ENCODE measurements around the gene LYZL1. TPM values are rescaled to one million over a fixed set of nuclear protein-coding genes. Genes with fewer than 3 reads are reported as not detected.
A peak's percentile ranks its signal among the peaks of the same experiment; 100 is the strongest.
"Not testable (repeated sequence)": the region's sequence is repeated elsewhere in the genome, so short reads cannot be mapped to it uniquely, and the experiment has no call there.

LYZL1 gene
- polyA plus RNA-seq, 3 donors = not detected

DNA sequence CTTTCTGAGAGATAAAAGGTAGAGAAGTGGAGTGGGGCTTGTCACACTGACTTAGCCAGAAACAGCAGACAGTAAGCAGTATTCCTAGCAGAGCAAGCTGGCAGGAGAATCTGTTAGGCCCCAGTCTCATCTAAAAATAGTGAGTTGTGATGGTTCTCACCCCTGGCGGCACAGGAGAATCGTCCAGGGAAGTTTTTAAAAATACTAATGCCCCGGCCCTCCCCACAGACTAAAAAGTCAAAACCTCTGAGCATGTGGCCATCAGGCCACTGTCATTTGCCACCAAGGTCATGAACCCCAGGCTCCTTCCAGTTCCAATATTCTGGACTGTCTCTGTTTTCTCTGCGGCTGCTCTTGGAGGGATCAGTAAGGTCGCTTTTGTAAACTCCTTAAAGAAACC is 34.0 kb downstream of the LYZL1 start:
- DNase-seq (ENCODE audit: extremely low read depth in 1 of 11, low read depth in 9 of 11, low spot score in 4 of 11) = no peak

DNA sequence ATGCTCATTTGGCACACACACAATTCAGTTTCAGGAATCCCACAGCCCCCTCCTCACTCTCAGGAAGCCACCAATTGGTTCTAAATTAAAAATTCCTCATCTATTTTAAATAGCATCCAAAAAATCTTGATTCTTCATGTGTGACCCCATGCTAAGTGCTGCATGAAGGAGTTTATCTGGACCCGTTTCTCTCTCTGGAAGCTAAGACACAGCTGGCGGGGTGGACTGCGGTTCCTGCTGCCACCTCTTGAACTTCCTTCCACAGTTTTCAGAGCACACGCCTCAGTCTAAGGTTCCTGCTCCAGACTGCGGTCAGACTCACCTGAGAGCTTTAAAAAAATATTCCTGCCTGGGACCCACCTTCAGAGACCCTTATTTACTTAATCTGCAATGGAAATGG is 34.5 kb downstream of the LYZL1 start:
- DNase-seq (ENCODE audit: extremely low read depth in 1 of 11, low read depth in 9 of 11, low spot score in 4 of 11) = no peak

DNA sequence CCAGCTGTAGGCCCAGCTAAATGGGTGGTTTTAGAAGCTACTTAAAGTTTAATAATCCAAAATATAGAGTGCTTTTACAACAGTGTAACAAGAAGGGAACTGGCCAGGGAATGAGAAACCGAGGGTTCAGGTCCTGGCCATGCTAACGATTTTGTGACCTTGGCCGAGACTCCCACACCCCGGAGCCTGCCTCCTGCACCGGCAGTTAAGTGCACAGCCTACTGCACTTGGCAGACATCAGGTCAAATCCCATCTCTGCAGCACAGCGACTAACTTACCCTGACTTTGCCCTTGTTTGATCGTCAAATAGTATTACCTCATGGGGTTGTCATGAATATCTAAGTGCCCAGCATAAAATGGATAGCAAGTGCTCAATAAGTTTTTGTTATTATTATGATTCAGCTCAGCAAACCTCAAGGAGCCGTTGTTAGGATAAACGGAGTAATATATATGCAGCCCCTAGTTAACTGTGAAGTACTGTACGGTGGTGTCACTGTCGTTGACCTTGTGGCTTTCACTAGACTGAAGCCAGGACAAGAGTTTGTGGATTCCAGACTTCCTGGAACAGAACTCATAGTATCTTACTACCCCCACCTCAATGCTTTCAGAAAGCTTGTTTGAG is 35.5 kb downstream of the LYZL1 start:
- no peak for DNase-seq (ENCODE audit: extremely low read depth in 1 of 11, low read depth in 9 of 11, low spot score in 4 of 11)

GRCh38 chr10:29326299-29326698 is 37.4 kb downstream of the LYZL1 start:
- DNase-seq (ENCODE audit: extremely low read depth in 1 of 11, low read depth in 9 of 11, low spot score in 4 of 11) = no peak

GRCh38 chr10:29326886-29327745 is 38.2 kb downstream of the LYZL1 start:
- DNase-seq (ENCODE audit: extremely low read depth in 1 of 11, low read depth in 9 of 11, low spot score in 4 of 11) = peak in 1 of 11 donors; percentile 39

- no peak for DNase-seq (ENCODE audit: extremely low read depth in 1 of 11, low read depth in 9 of 11, low spot score in 4 of 11)
Observed at GRCh38 chr10:29327746-29328102, 38.9 kb downstream of the LYZL1 start.

DNA sequence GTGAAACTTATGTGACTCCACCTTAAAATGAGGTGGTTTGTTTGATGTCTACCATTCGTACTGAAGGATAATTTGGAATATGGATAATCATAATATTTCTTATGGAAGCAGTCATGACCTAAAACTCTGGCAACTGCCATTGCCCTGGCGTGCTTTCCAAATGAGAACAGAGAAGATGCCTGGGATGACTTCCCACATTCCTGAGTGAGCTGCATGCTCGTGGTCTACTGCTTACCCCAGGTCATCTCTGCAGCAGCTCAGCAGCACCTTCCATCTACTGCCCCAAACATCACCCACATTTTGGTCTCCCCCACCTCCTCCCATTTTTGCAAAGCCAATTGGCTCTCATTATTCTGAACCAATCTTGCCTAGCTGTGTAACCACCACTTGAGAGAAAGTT is 40.1 kb downstream of the LYZL1 start:
- no peak for DNase-seq (ENCODE audit: extremely low read depth in 1 of 11, low read depth in 9 of 11, low spot score in 4 of 11)

DNA sequence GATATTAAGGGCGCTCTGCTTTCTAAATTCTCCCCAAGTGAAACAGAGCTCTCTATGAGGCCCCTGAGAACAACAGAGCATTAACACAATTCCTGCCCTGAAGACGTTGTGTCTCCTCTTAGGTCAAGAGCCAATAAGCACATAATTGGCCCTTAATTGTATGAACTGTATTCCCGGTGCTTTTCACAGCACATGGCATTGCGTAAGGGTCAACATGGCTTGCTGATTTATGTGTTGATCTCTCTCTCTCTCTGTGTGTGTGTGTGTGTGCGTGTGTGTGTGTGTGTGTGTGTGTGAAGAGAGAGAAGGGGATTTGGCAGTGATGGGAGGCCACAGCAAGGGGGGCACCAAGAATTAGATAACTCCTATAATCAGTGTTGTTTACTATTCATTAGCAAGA is 40.5 kb downstream of the LYZL1 start:
- no peak for DNase-seq (ENCODE audit: extremely low read depth in 1 of 11, low read depth in 9 of 11, low spot score in 4 of 11)

DNA sequence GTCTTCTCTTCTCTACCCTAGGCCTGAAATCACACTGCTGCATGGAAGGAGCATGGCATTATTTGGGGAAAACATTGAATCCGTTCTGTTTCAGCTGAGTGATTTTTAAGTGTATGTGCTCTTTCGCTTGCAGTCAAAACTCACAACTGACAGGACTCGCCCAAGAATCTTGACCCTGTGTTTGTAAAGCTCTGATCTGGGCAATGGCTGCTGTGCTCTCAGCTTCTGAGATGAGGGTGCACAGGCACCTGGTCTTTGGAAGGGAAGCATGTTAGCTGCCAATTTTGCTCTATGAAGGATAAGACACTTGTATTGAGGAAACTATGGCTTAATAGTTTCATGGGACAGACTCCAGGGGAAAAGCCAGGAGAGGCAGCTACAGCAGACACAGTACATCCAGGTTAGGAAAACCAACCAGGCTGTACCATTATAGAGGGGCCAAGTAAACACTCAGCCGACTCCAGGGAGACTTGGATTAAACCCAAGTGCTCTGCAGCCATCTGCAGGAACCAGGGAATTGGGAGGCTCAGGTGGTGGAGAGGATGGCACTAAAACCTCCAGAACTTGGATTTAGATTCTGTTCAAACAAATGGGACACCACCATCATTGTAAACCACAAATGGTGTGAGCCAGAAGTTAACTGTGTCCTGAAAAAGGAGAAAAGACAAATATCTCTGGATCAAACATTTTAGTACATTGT is 43.3 kb downstream of the LYZL1 start:
- no peak for DNase-seq (ENCODE audit: extremely low read depth in 1 of 11, low read depth in 9 of 11, low spot score in 4 of 11)

DNA sequence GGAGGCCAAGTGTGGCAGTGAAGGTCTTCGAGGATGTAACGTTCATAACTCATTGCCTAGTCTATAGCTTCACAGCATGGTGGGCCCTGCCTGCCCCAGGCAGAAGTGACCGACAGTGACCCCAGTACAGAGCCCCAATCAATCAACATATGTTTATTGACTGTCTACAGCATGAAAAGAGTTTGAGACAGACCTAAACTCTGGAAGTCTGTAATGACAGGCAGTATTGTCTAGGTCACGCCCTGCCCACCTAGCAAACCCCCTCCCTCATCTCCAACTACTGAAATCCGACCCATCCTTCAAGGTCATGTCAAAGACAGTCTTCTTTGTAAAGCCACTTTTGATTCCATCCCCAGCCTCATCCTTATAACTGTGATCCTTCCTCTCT is 43.9 kb downstream of the LYZL1 start:
- no peak for DNase-seq (ENCODE audit: extremely low read depth in 1 of 11, low read depth in 9 of 11, low spot score in 4 of 11)

GRCh38 chr10:29337526-29337925 is 48.7 kb downstream of the LYZL1 start:
- DNase-seq (ENCODE audit: extremely low read depth in 1 of 11, low read depth in 9 of 11, low spot score in 4 of 11) = not testable (repeated sequence)

DNA sequence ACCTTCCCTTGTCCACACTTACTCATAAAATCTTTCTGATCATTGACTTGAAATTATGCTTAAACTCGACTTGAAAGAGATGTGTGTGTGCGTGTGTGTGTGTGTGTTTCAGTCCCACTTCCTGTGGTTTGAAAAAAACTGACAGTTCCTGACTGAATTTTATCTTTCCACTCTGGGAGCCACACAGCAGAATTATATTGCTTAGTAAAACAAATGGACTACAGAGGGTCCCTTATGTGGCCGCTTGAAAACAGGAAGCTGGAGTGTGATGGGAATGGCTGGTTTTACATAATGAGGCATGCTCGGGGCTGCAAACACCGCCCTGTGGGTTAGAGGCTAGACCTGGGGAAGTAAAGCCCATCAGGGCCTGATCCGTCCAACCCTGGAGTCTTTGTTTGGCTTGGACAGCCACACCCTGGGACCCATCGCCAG is 54.8 kb downstream of the LYZL1 start:
- DNase-seq (ENCODE audit: extremely low read depth in 1 of 11, low read depth in 9 of 11, low spot score in 4 of 11) = no peak

GRCh38 chr10:29344073-29344820 is 55.4 kb downstream of the LYZL1 start:
- no peak for DNase-seq (ENCODE audit: extremely low read depth in 1 of 11, low read depth in 9 of 11, low spot score in 4 of 11)

DNA sequence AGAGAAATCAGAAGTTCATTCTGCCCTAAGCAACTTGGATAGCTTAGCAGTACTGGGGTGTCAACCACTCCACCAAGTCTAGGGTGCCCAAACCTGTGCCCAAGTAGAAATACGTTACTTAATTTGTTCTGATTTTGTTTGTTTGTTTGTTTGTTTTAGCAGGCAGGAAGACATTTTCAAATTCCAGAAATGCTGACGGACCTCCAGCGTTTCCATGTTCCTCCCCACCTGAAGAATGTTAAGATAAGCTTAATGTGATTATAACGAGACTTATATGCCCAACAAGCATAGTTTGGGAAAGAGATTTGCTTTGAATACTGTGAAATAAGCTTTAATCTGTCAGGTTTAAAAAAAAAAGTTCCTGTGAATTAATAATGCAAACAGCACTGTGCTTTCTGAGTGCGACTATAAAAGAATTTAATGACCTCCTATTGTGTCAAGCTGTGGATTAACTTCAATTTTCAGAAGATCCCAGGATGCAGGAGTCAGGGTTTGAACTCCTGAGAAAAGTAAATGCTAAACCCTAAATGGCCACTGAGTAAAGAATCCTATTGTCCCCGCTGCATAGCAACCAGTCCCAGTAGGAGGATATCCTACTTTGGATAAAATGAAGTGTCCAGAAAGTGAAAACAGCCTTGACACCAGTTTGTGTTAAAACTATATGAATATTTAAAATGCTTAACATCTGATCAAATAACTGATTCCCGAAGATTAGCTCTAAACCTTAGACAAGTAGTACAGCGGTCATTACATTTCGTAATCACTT is 56.5 kb downstream of the LYZL1 start:
- no peak for DNase-seq (ENCODE audit: extremely low read depth in 1 of 11, low read depth in 9 of 11, low spot score in 4 of 11)

GRCh38 chr10:29345910-29346209 is 57.0 kb downstream of the LYZL1 start:
- no peak for DNase-seq (ENCODE audit: extremely low read depth in 1 of 11, low read depth in 9 of 11, low spot score in 4 of 11)

DNA sequence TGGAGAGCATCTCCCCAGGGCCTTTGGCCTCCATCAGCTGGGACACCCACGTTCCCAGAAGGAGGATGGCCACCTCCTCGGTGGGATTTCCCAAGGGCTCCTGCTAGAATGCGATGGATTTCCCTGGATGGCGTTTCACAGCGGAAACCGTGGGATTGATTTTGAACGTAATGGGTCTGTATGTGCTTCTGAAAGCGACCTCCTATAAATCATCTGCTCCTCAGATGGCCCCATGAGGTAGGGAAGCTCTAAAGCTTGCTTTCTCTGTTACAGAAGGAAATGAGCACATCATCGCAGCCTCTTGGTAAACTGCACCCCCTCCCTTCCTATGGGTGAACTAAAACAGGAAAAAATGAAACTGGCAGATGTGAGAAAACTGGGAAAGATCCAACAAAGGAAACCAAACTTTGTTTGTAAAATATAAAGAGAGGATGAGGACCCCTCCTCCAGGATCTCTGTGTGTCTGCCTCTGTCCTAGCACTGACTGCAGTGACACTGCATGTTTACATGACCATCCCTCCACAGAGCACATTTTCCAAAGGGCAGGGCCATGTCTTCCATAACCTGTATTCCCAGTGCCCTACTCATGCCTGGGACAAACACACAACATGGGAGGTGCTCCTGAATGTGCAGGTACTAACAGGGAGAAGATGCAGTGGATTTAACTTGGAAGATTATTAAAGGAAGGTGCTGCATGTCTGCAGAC is 57.6 kb downstream of the LYZL1 start:
- DNase-seq (ENCODE audit: extremely low read depth in 1 of 11, low read depth in 9 of 11, low spot score in 4 of 11) = no peak

- DNase-seq (ENCODE audit: extremely low read depth in 1 of 11, low read depth in 9 of 11, low spot score in 4 of 11) = no peak
Observed at GRCh38 chr10:29348836-29349235, 60.0 kb downstream of the LYZL1 start.

GRCh38 chr10:29353305-29353704 is 64.4 kb downstream of the LYZL1 start:
- DNase-seq (ENCODE audit: extremely low read depth in 1 of 11, low read depth in 9 of 11, low spot score in 4 of 11) = no peak

Data from renal cortex interstitium (tissue), 11 donors.